Endothelial cell of umbilical vein (primary cell): ENCODE results near the gene METTL1. TPM values are rescaled to one million over a fixed set of nuclear protein-coding genes. Genes with fewer than 3 reads are reported as not detected.

Experiments
- BruUV-seq: library from RNA; stranded (reverse); fragments of 400-500 nt; replicated peaks from 2 replicates; lab custom pipeline; 2021; lab: Mats Ljungman, UMichigan
- CTCF ChIA-PET: fragments of 300-600, 350-600 bp; sonication (Branson Sonifier 250); formaldehyde crosslinking; loops from one replicate; lab custom pipeline; 2021; ENCODE audit warnings: antibody characterized with exemption, inconsistent platforms; lab: Charles Lee
- POLR2A ChIA-PET: fragments of 300-600, 350-600 bp; sonication (Branson Sonifier 250); formaldehyde crosslinking; loops from one replicate; lab custom pipeline; 2021; ENCODE audit warnings: antibody characterized with exemption, inconsistent platforms; lab: Charles Lee
- DNase-seq: peaks from one replicate; pipeline ENCODE4 v3.0.0-alpha.2; 2011; ENCODE audit warnings: low read depth, low spot score
- FAIRE-seq: peaks from 2 replicates; lab custom pipeline; 2011; peaks lifted over from hg19 to GRCh38; lab: Jason Lieb, UNC
- H2AFZ ChIP-seq: 2 replicates; pipeline ENCODE4 v1.6.0; 2012; ENCODE audit warnings: low read depth, low read length, control low read depth, inconsistent platforms
- H3K27ac ChIP-seq: 2 replicates; pipeline ENCODE4 v1.5.1; 2011; ENCODE audit warnings: low read depth, mild to moderate bottlenecking, control low read depth, low read length, moderate library complexity; ENCODE audit not compliant: insufficient read depth
- H3K27me3 ChIP-seq, 2 experiments: 2 replicates each; pipeline versions ENCODE4 v1.6.0 to v1.6.1; 2011; ENCODE audit warnings: low read length in 2 of 2, mixed read lengths in 1 of 2; ENCODE audit not compliant: control insufficient read depth in 2 of 2, insufficient read depth in 2 of 2
- H3K36me3 ChIP-seq, 2 experiments: 2 replicates in 1 of 2; 3 replicates in 1 of 2; pipeline ENCODE4 v1.5.1; 2011; ENCODE audit warnings: low read length in 2 of 2, mild to moderate bottlenecking in 1 of 2, moderate library complexity in 1 of 2; ENCODE audit not compliant: control insufficient read depth in 2 of 2, insufficient read depth in 2 of 2; ENCODE audit errors: extremely low read depth in 1 of 2
- H3K4me1 ChIP-seq: 3 replicates; pipeline ENCODE4 v1.5.1; 2011; ENCODE audit warnings: mild to moderate bottlenecking, low read length; ENCODE audit not compliant: control insufficient read depth, insufficient read depth; ENCODE audit errors: extremely low read depth
- H3K4me2 ChIP-seq: 2 replicates; pipeline ENCODE4 v1.6.1; 2011; ENCODE audit warnings: low read length, control low read depth, mixed read lengths; ENCODE audit not compliant: insufficient read depth
- H3K4me3 ChIP-seq, 3 experiments: fragments of 200-600 bp in 1 of 3; sonication (generic), shearing (Covaris generic) in 1 of 3; replicated peaks in 1 of 3; 2 replicates each; pipeline ENCODE4 v1.5.1; 2011 to 2016; ENCODE audit warnings: control low read depth in 3 of 3, low read length in 3 of 3, mild to moderate bottlenecking in 2 of 3, inconsistent platforms in 1 of 3, low read depth in 1 of 3, moderate library complexity in 1 of 3; ENCODE audit not compliant: insufficient read depth in 1 of 3
- H3K79me2 ChIP-seq: 2 replicates; pipeline ENCODE4 v1.6.0; 2012; ENCODE audit warnings: low read length, inconsistent platforms; ENCODE audit not compliant: control insufficient read depth, insufficient read depth
- H3K9ac ChIP-seq: replicated peaks from 2 replicates; pipeline ENCODE3; 2011; ENCODE audit warnings: low read length, control low read depth; ENCODE audit not compliant: insufficient read depth; ENCODE audit errors: extremely low read depth
- H3K9me1 ChIP-seq: replicated peaks from 3 replicates; pipeline ENCODE4 v1.6.0; 2011; ENCODE audit warnings: mild to moderate bottlenecking, low read length; ENCODE audit not compliant: control insufficient read depth, insufficient read depth; ENCODE audit errors: extremely low read depth
- H3K9me3 ChIP-seq: replicated peaks from 2 replicates; pipeline ENCODE4 v1.5.1; 2012; ENCODE audit warnings: low read length, inconsistent platforms; ENCODE audit not compliant: control insufficient read depth, insufficient read depth
- H4K20me1 ChIP-seq: replicated peaks from 2 replicates; pipeline ENCODE3; 2011; ENCODE audit warnings: mild to moderate bottlenecking, low read length; ENCODE audit not compliant: control insufficient read depth, insufficient read depth; ENCODE audit errors: extremely low read depth
- CTCF ChIP-seq, 2 donors: IDR thresholded peaks; 1 replicate in 1 of 2; 2 replicates in 1 of 2; pipeline ENCODE4 v1.5.1; 2011; ENCODE audit warnings: low read length in 2 of 2, mild to moderate bottlenecking in 2 of 2, moderate library complexity in 2 of 2, control low read depth in 1 of 2, inconsistent platforms in 1 of 2, low read depth in 1 of 2; ENCODE audit not compliant: insufficient read depth in 1 of 2; ENCODE audit errors: extremely low read depth in 1 of 2
- FOS ChIP-seq: IDR thresholded peaks from 2 replicates; pipeline ENCODE4 v1.6.1; 2011; ENCODE audit warnings: mild to moderate bottlenecking, low read length, moderate library complexity, borderline replicate concordance; ENCODE audit not compliant: insufficient read depth
- GATA2 ChIP-seq: IDR thresholded peaks from 2 replicates; pipeline ENCODE4 v1.7.0; 2011; ENCODE audit warnings: low read depth, mild to moderate bottlenecking, moderate library complexity, mixed read lengths, low read length; ENCODE audit not compliant: insufficient read length, insufficient read depth
- MYC ChIP-seq: IDR thresholded peaks from one replicate; pipeline ENCODE4 v1.6.1; 2011; ENCODE audit warnings: mild to moderate bottlenecking, low read depth, low read length
- POLR2A ChIP-seq: IDR thresholded peaks from 2 replicates; pipeline ENCODE4 v1.6.1; 2012; ENCODE audit warnings: low read depth, mild to moderate bottlenecking, control low read depth, low read length
- dilution Hi-C: fragments of 300-500 bp; cut with MboI; formaldehyde crosslinking; loops from one replicate; pipeline ENCODE4 v1.15.0; 2019; ENCODE audit warnings: low sequenced_read_pairs; ENCODE audit not compliant: extremely low pct_ligation_motif_present
- intact Hi-C: fragments of 100-400 bp; cut with micrococcal nuclease; formaldehyde crosslinking; loops from one replicate; pipeline ENCODE4 v1.10.0; 2022
- polyA plus RNA-seq, 4 experiments: library from polyadenylated mRNA; depleted of rRNA in 3 of 4; stranded (reverse) in 3 of 4; unstranded in 1 of 4; fragments of >200 nt; gene quantifications; 2 replicates each; pipeline versions ENCODE4 v1.2.1 to v1.2.3, GENCODE V29; 2011 to 2012; ENCODE audit warnings: missing spikeins in 1 of 4
- total RNA-seq: library from RNA; stranded (reverse); gene quantifications from 2 replicates; pipeline ENCODE4 v1.2.3, GENCODE V29; 2021

METTL1 gene
- total and polyA plus RNA-seq, 2 donors (not counting 3 experiments of a cell fraction or from before 2014, with no cell fraction given), result 23.6 to 24.3 TPM

- intact Hi-C loops, result no loop called here
- Histone ChIP-seq H3K36me3 (peaks cover 10 to 16% of the 10 kb centered on the region in 2 experiments), H4K20me1 (no peaks in the 10 kb centered on the region), H3K27ac (no peak overlapping the region), H3K9me1 (no peaks in the 10 kb centered on the region), H2AFZ (no peak overlapping the region), H3K27me3 (no peaks in the 10 kb centered on the region), H3K4me1 (no peaks in the 10 kb centered on the region), H3K4me3 (no peak overlapping the region), H3K79me2 (no peaks in the 10 kb centered on the region), H3K9ac (no peak overlapping the region), H3K9me3 (no peaks in the 10 kb centered on the region), H3K4me2 (no peak overlapping the region)
- ChIA-PET POLR2A (no interaction called here), CTCF (interaction anchor here (1.5 to 5.0 kb wide), 5 partner anchors 11 to 103 kb away, joined by 3 to 47 read pairs (median 20); partner anchors contain the start of genes AVIL and TSFM)
- DNase-seq, result no peak
- dilution Hi-C loops, result no loop called here
- BruUV-seq, result no TSS peak
- no peak for FAIRE-seq
- TF ChIP-seq MYC (no peak), GATA2 (no peak), CTCF (IDR thresholded peaks at IDR 0.05; ENCODE audit: extremely low read depth in 1 of 2, insufficient read depth in 1 of 2, low read depth in 1 of 2, low read length in 2 of 2) (no peak), POLR2A (no peak)
Measured at GRCh38 chr12:57800965-57801364, 29.1 kb upstream of the METTL1 start.

- Histone ChIP-seq H4K20me1 (no peaks in the 10 kb centered on the region), H3K4me1 (no peaks in the 10 kb centered on the region), H3K4me2 (no peak overlapping the region), H3K9ac (no peak overlapping the region), H3K27ac (no peak overlapping the region), H3K4me3 (no peak overlapping the region), H3K79me2 (no peaks in the 10 kb centered on the region), H3K9me3 (no peaks in the 10 kb centered on the region), H3K27me3 (no peaks in the 10 kb centered on the region), H3K36me3 (peaks cover 12 to 24% of the 10 kb centered on the region in 2 experiments), H3K9me1 (no peaks in the 10 kb centered on the region), H2AFZ (no peak overlapping the region)
- BruUV-seq, result no TSS peak
- POLR2A ChIA-PET, result no interaction called here
- FAIRE-seq (no peak), DNase-seq (no peak)
- TF ChIP-seq POLR2A (no peak), FOS (no peak)
- CTCF ChIA-PET, result interaction anchor here (1.1 to 1.5 kb wide), 3 partner anchors 8 to 41 kb away, joined by 3 to 4 read pairs (median 4); no protein-coding TSS in a partner anchor
- dilution Hi-C loops, result no loop called here
- intact Hi-C loops, result loop anchor here (1.0 kb wide), 1 partner anchor 15 kb away; no protein-coding TSS in a partner anchor
Measured at GRCh38 chr12:57797933-57798332, 26.0 kb upstream of the METTL1 start.
